NCI-H2171 treated with DMSO at 0.1 percent for 48 hours (cell line): ENCODE results near the gene BTNL2.
"Not testable (repeated sequence)": the region's sequence is repeated elsewhere in the genome, so short reads cannot be mapped to it uniquely, and the experiment has no call there.

ENCODE experiments used
- DNase-seq: peaks from one replicate; lab custom pipeline; 2025; lab: John Stamatoyannopoulos, UW

Gene BTNL2

DNA sequence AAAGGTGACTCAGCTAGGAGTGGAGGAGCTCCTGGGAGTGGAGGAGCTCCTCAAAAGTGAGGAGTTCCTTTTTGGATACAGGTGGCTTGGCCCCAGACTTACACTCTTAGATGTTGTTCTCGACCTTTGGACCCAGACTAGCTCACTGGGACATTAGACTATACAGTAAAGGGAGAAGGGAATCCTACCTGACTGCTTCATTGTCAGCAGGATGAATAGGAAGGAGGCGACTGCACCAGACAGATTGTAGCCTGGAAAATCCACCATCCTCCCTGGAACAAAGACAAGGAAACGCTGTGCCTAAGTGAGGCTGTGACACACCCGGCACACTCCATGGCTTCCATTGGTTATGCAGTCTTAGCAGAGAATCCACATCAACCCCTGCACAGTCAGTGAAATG, at the start of gene BTNL2:
TSS of gene BTNL2 (minus strand) at position 325 of the 400 bp plus-strand sequence. CDS start at position 267, 58 bp downstream.
- no peak for DNase-seq

GRCh38 chr6:32449088-32449736, 42.2 kb upstream of the BTNL2 start:
- no peak for DNase-seq

DNA sequence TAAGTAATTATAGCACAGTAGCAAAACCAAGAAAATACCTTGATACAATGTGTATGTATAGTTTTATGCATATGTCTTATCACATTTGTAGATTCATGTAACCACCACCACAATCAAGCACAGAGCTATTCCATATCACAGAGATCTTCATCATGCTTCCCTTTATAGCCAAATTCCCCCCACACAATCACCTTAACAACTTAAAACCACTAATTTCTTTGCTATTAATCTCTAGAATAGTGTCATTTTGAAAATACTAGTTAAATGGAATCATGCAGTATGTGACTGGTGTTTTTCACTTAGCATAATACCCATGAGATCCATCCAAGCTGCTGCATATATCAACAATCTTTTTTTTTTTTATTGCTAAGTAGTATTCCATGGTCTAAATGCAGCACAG, 41.0 kb upstream of the BTNL2 start:
- no peak for DNase-seq

- no peak for DNase-seq
Observed at GRCh38 chr6:32445321-32445854, 38.4 kb upstream of the BTNL2 start.

GRCh38 chr6:32444433-32444832, 37.5 kb upstream of the BTNL2 start:
- DNase-seq = no peak

GRCh38 chr6:32442977-32443552, 36.1 kb upstream of the BTNL2 start:
- DNase-seq = no peak

DNA sequence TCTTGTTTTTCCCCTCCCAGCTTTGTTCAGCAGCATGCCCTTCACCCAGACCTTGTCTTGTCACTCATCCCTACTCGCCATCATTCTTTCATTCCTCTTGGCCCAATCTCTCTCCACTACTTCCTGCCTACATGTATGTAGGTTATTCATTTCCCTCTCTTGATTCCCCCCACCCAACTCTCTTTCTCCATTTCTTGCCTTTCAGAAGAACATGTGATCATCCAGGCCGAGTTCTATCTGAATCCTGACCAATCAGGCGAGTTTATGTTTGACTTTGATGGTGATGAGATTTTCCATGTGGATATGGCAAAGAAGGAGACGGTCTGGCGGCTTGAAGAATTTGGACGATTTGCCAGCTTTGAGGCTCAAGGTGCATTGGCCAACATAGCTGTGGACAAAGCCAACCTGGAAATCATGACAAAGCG, 35.3 kb upstream of the BTNL2 start:
- no peak for DNase-seq

GRCh38 chr6:32439602-32440214, 32.7 kb upstream of the BTNL2 start, which contains the start of gene HLA-DRA:
HLA-DRA (plus strand) TSS chr6:32439887; CDS start chr6:32439951, 64 bp downstream.
- DNase-seq = peak; percentile 1

DNA sequence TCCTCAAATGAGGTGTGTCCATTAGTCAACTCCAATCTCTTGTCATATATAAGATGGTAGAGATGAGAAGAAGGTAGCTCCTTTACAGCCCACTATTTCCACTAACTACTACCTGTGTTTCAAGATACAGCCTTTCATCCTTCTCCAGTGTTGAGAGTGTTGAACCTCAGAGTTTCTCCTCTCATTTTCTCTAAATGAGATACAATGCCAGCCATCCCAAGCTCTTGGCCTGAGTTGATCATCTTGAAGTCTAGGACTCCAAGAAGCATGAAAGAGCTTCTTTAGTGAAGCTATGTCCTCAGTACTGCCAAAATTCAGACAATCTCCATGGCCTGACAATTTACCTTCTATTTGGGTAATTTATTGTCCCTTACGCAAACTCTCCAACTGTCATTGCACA, 32.2 kb upstream of the BTNL2 start:
- no peak for DNase-seq

- no peak for DNase-seq
Observed at GRCh38 chr6:32436995-32437836, 30.2 kb upstream of the BTNL2 start.

DNA sequence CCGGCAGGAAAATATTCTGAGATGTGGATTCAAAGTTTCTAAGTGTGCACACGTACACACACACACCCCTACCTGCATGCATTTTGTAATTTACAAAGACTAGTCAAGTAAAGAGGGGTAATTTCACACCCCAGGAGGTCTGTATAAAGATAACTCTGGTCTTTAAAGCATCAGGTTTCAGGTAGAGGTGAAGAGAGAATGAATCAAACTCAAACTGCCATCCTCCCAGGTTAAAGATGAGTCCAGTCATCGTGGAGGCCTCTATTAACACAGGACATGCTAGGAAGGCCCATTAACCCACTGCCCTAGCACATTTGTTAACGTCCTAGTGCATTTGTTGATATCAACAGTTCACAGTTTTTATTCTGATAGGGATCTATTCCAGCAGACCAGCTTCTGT, 29.2 kb upstream of the BTNL2 start:
- DNase-seq = no peak

DNA sequence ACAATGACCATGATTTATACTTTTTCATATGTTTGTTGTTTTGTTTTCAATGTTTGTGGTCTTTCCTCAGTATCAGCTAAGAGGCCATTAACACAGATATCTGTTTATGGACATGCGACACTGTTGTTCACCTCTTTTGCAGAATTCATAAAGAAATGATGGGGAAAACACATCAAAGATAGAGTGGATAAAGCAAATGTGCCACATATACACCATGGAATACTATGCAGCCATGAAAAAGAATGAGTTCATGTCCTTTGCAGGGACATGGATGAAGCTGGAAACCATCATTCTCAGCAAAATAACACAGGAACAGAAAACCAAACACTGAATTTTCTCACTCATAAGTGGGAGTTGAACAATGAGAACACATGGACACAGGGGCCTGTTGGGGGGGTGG, 27.0 kb upstream of the BTNL2 start:
- not testable (repeated sequence) for DNase-seq

GRCh38 chr6:32432050-32432450, 25.1 kb upstream of the BTNL2 start:
- peak; percentile 4 for DNase-seq

GRCh38 chr6:32431142-32431541, 24.2 kb upstream of the BTNL2 start:
- DNase-seq = no peak

- no peak for DNase-seq
Observed at GRCh38 chr6:32430179-32430578, 23.2 kb upstream of the BTNL2 start.

DNA sequence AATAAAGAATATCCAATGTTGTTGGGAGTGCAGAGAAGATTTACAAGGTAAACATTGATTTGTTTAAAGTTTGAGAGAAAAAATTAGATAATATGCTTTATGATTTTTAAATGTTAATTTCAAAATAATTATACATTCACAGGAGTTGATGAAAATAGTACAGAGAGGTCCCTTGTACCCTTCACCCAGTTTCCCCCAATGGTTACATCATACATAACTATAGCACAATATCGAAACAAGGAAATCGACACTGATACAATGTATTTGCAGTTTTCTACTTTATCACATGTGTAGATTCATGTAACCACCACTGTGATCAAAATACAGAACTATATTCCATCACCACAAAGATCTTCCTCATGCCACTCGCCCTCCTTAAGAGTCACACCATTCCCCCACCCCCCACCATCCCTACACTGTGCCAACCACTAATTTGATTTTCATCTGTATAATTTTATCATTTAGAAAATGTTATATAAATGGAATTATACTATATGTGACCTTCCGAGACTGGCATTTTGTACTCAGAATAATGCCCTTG, 21.0 kb upstream of the BTNL2 start:
- DNase-seq = no peak

- no peak for DNase-seq
Observed at GRCh38 chr6:32427218-32427617, 20.2 kb upstream of the BTNL2 start.

DNA sequence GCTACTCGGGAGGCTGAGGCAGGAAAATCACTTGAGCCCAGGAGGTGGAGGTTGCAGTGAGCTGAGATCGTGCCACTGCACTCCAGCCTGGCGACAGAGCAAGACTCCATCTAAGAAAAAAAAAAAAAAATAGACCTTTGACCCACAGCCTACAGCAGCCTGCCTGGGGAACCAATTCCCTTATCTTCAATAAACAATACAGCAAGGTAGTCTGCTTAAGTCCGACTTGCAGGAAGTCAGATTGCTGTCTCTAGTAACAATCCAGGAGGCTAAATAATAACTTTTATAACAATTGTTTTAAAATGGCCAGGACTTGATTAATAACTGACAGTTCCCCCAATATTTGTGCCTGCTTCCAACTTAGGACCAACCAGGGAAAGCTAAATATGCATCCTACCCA, 19.4 kb upstream of the BTNL2 start:
- DNase-seq = no peak

DNA sequence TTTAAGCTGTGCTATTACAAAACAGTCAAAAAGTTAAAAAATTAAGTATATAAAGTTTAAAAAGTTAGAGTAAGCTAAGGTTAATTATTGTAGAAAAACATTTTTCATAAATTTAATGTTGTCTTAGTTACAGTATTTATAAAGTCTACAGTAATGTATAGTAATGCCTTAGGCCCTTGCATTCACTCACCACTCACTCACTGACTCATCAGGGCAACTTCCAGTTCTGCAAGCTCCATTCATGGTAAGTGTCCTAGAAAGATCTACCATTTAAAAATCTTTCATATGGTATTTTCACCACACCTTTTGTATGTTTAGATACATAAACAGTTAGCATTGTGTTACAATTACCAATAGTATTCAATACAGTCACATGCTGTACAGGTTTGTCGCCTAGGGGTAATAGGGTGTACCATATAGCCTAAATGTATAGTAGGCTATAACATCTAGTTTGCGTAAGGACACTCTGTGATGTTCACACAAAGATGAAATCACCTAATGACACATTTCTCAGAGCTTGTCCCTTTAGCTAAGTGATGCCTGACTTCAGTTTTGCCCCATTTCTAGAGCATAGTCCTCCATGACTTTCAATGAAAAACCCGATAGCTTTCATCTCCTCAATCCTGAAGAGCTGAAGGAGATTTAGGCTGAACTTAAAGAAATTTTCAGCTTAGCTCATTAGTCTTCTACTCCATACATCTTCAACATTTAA, 17.8 kb upstream of the BTNL2 start:
- no peak for DNase-seq

DNA sequence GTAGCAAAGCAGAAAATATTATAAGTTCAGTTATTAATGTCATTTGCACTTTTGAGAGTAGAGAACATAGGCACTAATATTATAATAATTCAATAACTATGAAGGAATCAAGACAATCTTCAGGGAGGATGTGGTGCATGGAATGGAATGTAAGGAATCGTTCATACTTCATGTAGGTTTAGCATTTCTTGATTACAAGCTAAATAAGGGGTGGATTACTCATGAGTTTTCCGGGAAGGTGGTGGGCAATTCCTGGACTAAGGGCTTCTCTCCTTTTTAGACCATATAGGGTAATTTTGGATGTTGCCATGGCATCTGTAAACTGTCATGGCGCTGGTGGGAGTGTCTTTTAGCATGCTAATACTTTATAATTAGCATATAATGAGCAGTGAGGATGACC, 9.1 kb upstream of the BTNL2 start:
- DNase-seq = no peak

DNA sequence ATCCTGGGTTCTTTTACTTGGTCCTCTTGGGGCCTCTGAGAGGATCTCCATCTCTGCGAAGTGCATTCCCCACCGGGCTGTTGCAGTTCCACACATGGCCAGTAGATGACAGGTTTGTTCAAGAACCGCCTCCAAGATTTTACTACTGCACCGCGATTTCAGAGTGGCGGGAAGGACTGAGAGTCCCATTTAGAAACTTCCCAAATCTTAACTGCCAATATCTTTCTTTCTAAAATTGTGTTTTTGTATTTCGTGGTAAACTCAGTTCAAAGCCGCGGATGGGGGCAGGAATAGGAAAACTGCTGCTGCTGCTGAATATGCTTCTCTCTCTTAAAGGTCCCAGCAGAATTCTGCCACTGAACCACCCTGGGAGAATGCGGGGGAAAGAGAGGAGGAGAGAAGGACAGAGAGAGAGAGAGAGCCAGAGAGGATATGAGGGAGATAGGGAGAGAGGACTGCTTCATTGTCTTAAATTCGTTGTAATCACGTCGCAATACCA, 8.6 kb upstream of the BTNL2 start:
- peak; percentile 53 for DNase-seq
